CD4-positive, alpha-beta T cell treated with Interleukin-2 at 100 ng/mL for 4 hours (primary cell): Measurements from ENCODE around the gene CLEC4M.

Source experiments
- DNase-seq: peaks from one replicate; pipeline ENCODE4 v3.0.0-alpha.2; 2020; ENCODE audit warnings: low spot score

Gene CLEC4M

GRCh38 chr19:7762719-7763293, at the start of gene CLEC4M:
Gene CLEC4M (plus strand): TSS chr19:7763243. CDS start chr19:7763267, 24 bp downstream.
- no peak for DNase-seq

DNA sequence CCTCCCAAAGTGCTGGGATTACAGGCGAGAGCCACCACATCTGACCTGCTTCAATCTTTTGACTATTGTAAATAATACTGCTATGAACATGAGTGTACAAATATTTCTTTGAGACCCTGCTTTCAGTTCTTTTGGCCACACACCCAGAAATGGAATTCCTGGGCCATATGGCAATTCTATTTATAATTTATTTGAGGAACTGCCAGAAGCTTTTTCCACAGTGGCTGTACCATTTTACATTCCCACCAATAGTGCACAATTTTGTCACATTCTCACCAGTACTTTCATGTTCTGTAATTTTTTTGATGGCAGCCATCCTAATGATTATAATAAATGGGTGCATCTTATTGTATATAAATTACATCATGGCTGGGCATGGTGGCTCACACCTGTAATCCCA, 47.4 kb upstream of the CLEC4M start:
- DNase-seq, result no peak

DNA sequence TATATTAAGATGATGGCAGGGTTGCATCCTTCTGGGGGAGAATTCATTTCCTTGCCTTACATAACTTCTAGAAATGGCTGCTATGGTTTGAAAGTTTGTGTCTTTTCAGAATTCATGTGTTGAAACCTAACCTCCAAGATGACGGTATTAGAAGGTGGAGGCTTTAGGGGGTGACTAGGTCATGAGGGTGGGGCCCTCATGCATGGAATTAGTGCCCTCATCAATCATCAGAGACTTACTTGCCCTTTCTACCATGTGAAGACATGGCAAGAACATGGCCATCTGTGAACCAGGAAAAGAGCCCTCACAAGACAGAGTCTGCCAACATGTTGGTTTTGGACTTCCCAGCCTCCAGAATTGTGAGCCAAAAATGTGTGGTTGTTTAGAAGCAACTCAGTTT, 46.3 kb upstream of the CLEC4M start:
- no peak for DNase-seq

GRCh38 chr19:7718668-7719067, 44.4 kb upstream of the CLEC4M start:
- DNase-seq, result no peak

GRCh38 chr19:7720351-7720750, 42.7 kb upstream of the CLEC4M start:
- DNase-seq, result no peak

DNA sequence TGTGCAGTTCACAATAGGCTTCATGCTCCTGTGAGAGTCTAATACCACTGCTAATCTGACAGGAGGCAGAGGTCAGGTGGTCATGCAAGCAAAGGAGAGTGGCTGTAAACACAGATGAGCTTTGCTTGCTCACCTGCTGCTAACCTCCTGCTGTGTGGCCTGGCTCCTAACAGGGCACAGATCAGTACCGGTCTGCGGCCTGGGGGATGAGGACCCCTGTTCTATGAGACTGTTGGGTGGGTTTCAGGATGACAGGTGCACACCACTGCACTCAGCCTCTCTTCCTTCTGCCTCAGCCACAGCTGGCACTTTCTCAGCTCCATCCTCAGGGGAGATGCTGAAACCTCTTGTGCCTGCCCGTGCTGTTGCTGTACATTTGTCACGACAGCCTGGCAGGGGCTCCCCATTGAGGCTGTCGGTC, 40.8 kb upstream of the CLEC4M start:
- no peak for DNase-seq

DNA sequence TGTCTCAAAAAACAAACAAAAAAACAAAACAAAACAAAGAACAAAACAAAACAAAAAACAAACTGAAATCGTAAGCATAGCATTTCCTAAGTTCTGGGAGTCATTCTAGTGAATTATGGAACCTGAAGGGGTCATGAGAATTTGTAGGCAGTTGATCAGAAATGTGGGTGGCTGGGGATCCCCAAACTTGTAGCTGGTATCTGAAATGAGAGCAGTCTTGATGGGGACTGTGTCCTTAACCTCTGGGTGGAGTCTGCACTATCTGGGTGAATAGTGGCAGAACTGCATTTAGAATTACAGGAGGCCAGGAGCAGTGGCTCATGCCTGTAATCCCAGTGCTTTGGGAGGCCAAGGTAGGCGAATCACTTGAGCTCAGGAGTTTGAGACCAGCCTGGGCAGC, 37.3 kb upstream of the CLEC4M start:
- DNase-seq, result no peak

DNA sequence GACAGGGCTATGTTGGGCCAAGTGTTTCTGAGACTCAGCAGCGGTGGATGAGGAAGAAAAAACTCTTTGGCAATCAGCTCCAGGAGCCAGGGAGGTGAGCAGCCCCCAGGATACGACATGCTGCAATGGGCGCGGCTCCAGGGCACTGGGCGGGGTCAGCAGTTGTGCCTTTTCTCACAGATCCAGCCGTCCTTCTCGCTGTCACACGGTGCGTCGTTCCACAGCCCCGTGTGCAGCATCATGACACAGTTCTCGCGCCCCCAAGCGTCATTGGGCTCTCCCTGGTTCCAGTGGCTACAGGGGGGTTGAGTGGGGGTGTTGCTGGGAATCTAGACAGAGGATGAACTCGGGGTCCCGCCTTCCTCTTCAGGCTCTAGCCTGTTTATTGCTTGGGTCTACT, 33.8 kb upstream of the CLEC4M start:
- no peak for DNase-seq

GRCh38 chr19:7729831-7730285, 33.2 kb upstream of the CLEC4M start:
- no peak for DNase-seq

GRCh38 chr19:7730286-7731217, 32.5 kb upstream of the CLEC4M start:
- DNase-seq, result no peak

- no peak for DNase-seq
Observed at GRCh38 chr19:7731218-7731595, 31.8 kb upstream of the CLEC4M start.

DNA sequence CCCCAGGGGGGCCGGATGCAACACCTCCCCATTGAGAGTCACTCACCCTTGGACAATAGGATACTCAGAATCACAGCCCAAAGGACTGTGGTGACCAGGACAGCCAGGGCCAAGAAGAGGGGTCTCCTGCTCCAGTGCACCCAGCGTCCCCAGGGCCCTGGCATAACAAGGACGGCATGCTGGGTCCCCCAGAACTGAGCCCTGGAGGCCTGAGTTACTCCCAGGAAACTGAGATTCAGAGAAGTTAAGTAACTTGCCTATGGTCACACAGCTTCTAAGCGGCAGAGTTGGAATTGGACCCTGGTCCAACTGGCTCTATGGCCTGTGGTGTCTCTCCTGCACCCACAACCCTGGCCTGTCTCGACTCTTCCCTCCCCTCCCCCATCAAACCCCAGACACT, 31.4 kb upstream of the CLEC4M start:
- no peak for DNase-seq

DNA sequence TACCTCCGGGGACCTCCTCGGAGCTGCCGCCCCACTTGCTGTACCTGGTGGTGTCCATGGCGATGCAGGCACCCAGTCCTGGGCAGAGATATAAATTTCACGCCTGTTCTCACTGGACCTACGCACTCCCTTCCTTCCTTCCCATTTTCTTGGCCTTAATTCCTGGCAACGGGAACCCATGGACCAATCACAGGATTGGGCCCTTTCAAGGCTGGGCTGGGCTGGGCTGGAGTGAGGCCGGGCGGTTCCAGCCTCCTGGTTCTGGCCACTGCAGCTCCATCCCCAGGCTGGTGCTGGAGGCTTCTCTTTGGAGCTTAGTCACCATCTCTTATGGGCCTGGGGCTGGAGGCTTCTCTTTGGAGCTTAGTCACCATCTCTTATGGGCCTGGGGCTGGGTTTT, 31.0 kb upstream of the CLEC4M start, which contains the start of gene CLEC4G:
Gene CLEC4G (minus strand): TSS at position 66 of the 400 bp plus-strand sequence. CDS start 8 bp downstream, at position 58.
- DNase-seq, result no peak

- no peak for DNase-seq
Observed at GRCh38 chr19:7733376-7733775, 29.7 kb upstream of the CLEC4M start.

DNA sequence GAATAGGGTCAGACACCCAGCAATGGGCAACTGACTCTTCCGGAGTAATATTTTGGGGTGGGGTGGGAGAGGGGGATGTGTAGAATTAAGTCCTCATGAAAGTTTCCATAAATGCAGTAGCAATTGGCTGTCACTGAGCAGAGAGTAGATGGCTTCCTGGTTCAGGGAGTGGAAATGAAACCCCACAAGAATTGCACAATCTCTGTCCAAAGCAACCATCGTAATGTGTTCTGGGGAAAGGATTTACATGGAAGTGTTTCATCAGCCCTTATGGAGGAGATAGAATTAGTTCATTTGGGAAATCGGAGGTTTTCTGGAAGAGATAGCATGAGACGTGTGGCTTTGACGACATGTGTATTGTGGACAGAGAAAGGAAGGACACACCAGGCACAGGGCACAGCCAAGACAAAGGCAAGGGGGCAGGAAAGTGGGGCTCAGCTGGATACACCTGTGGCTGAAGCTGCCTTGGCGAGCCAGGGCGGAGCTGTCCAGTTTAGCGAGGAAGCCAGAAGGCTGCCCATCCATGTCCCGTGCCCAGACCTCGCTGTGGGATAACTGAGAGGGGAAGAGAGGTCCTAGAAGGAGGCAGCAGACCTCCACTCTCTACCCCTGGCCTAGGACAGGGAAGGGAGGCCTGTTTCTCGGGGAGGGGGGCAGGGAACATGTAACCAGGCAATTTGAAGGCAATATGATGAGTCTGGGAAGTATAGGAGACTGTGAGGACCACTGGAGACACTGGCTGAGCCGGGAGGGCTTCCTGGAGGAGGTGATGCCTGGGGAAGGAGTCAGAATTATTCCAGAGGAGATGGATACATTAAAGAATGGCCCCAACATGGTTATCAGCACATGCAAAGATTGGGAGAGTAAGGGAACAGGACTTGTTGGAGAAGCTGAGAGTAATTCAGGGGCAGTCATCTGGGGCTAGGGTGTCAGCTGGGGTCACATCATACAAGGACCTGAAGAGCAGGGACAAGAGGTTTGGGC, 28.5 kb upstream of the CLEC4M start:
- no peak for DNase-seq

DNA sequence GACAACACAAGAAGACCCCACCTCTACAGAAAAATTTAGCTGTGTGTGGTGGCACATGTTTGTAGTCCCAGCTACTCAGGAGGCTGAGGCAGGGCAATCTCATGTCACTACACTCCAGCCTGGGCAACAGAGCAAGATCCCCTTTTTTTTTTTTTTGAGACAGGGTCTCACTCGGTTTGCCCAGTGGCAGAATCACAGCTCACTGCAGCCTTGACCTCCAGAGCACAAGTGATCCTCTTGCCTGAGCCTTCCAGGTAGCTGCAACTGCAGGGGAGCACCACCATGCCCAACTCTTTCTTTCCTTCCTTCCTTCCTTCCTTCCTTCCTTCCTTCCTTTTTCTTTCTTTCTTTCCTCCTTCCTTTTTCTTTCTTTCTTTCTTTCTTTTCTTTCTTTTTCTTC, 26.9 kb upstream of the CLEC4M start:
- DNase-seq, result no peak

DNA sequence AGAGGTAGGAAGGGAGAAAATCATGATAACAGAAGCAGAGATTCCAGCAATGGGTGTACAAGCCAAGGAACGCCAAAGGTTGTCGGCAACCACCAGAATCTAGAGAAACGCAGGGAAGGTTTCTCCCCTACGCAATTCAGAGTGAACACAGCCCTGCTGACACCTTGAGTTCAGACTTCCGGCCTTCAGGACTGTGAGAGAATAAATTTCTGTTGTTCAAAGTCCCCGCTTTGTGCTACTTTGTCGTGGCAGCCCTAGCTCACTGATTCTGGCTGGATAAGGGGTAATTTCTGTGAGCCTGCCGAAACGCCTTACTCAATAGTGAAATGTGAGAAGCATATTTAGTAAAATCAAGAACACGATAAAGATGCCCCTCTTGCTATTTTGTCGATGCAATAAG, 25.8 kb upstream of the CLEC4M start:
- DNase-seq, result no peak

DNA sequence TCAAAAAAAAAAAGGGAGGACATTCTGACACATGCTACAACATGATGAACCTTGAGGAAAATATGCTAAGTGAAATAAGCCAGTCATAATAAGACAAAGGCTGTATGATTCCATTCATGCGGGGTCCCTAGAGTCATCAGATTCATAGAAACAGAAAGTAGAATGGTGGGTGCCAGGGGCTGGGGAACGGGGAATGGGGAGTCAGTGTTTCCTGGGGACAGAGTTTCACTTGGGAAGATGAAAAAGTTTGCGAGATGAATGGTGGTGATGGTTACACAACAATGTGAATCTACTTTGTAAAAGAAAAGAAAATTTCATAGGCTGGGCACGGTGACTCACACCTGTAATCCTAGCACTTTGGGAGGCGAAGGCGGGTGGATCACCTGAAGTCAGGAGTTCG, 25.0 kb upstream of the CLEC4M start:
- no peak for DNase-seq

DNA sequence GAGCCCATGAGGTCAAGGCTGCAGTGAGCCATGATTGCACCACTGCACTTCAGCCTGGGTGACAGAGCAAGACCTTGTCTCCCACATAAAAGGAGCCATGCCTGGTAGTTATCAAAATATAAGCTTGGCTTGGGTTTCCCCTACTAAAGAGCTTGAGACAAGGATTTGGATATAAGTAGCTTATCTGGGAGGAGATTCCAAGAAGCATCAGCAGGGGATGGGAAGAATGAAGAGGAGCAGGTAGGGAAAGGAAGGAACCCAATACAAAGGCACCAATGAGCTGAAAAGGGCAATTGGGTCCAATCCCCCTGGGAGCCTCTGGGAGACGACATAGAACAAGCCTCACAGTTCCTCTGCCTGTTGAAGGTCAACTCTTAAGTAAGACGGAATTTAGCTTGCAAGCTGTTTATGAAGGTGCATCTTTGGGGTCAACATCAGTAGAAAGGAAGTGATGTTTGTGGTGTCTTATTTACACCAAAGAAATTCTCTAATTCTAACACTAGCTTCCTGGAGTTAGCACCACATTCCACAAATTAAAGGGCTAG, 23.8 kb upstream of the CLEC4M start:
- DNase-seq, result no peak

DNA sequence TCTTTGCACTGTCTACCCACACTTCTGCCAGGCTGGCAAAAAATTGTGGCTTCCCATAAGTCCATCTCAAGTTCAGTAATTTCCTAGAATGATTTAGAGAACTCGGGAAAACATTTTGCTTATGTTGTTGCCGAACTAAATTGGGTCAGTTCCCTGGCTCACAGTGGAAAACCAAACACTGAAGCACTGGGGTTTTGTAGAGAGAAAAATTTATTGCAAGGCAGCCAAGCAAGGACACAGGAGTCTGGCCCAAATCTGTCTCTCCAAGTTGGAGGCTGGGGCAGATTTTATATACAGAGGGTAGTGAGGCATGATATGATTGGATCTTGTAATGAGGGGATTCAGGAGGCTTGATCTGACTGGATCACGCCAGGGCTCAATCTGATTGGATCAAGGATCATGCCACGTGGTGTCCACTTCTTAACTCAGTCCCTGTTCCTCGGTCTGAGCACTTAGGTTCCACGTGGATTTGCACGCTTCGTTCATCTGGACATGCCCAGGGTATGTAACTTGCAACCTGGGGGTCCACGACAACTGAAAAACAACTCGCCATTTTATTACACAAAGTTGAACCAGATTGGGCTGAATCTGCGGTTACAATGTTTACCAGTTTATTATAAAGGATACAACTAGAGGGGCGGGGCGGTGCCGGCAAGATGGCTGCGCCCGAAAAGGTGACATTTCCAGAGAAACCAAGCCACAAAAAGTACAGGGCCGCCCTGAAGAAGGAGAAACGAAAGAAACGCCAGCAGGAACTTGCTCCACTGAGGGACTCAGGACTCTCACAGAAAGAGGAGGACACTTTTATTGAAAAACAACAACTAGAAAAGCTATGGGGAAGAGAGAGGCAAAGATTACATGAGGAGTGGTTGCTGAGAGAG, 23.0 kb upstream of the CLEC4M start:
- DNase-seq, result no peak

GRCh38 chr19:7740682-7741054, 22.4 kb upstream of the CLEC4M start:
- no peak for DNase-seq
